Measurements from ENCODE around the gene CASP10. TPM values are rescaled to one million over a fixed set of nuclear protein-coding genes. Genes with fewer than 3 reads are reported as not detected.
"Not testable (repeated sequence)": the region's sequence is repeated elsewhere in the genome, so short reads cannot be mapped to it uniquely, and the experiment has no call there.

CASP10 gene
- total RNA-seq, 4 donors from 2014 or later = 13.5 to 47.0 (median 15.3) TPM

DNA sequence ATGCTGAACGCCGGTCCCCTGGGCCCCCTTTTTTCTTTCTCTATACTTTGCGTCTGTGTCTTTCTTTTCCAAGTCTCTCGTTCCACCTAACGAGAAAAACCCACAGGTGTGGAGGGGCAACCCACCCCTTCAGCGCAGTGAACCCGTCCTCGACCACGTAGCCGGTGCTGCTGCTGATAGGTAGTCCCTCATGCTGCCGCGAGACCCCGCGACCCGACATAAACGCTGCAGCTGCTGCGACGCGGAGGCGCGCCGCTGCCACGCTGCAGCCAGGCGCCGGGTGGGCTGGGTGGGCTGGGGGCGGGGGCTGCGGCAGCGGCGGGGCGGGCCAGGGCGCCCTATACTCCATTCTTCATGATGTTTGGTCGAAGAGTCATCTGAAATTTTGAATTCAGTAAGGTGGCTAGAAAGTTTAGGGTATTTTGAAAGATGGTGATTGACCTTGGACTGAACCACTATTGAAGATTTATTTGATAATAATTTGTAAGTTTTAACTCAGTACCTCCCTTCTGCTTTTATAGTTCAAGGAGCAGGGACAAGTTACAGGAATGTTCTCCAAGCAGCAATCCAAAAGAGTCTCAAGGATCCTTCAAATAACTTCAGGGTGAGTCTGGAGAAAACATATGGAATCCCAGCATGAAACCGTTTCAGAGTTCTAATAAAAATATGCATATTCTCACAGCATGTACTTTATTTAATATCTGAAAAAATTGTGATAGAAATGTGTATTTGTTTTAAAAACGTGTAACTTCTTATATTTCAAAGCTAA lies 42.9 kb upstream of the CASP10 start:
- TF ChIP-seq, protein P1, sequence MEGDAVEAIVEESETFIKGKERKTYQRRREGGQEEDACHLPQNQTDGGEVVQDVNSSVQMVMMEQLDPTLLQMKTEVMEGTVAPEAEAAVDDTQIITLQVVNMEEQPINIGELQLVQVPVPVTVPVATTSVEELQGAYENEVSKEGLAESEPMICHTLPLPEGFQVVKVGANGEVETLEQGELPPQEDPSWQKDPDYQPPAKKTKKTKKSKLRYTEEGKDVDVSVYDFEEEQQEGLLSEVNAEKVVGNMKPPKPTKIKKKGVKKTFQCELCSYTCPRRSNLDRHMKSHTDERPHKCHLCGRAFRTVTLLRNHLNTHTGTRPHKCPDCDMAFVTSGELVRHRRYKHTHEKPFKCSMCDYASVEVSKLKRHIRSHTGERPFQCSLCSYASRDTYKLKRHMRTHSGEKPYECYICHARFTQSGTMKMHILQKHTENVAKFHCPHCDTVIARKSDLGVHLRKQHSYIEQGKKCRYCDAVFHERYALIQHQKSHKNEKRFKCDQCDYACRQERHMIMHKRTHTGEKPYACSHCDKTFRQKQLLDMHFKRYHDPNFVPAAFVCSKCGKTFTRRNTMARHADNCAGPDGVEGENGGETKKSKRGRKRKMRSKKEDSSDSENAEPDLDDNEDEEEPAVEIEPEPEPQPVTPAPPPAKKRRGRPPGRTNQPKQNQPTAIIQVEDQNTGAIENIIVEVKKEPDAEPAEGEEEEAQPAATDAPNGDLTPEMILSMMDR (IDR thresholded peaks at IDR 0.05) = no peak
- ATAC-seq (ENCODE audit: low FRiP score) = no peak
- DNase-seq (ENCODE audit: low spot score) = no peak

DNA sequence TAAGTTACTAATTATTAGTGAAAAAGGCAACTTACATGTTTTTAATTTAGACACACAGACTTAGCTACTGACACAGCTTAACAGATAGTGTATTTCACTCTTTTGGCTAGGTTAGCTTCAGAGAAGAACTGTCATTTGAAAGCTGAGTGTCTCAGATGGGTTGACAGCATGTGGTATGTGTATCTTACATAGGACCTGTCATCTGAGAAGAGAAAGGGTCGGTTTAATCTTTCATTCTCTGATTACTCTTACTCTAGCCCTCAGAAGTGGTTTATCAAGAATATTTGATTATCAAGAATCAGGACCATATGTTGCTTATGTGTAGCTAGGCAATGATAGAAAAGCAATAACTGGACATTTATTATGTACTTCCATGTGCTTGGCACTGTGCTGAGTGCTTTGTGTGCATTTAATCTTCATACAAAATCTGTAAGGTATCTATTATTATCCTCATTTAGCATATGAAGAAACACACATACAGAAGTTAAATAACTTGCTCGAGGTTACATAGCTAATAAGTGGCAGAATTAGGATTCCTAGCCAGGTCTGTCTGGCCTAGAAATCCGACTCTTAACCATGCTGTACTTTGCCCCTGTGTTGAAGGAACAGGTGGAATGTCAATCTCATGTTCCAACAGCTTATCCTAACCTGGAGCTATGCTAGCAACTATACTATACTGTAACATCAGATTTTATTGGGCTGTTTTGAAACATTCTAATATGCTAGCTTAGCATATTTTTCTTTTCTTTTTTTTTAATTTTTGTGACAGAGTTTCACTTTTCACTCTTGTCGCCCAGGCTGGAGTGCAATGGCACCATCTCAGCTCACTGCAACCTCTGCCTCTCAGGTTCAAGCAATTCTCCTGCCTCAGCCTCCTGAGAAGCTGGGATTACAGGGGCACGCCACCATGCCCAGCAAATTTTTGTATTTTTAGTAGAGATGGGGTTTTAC lies 38.6 kb upstream of the CASP10 start:
- no peak for ATAC-seq (ENCODE audit: low FRiP score)
- DNase-seq (ENCODE audit: low spot score) = no peak
- TF ChIP-seq, protein P1 (IDR thresholded peaks at IDR 0.05) = no peak

DNA sequence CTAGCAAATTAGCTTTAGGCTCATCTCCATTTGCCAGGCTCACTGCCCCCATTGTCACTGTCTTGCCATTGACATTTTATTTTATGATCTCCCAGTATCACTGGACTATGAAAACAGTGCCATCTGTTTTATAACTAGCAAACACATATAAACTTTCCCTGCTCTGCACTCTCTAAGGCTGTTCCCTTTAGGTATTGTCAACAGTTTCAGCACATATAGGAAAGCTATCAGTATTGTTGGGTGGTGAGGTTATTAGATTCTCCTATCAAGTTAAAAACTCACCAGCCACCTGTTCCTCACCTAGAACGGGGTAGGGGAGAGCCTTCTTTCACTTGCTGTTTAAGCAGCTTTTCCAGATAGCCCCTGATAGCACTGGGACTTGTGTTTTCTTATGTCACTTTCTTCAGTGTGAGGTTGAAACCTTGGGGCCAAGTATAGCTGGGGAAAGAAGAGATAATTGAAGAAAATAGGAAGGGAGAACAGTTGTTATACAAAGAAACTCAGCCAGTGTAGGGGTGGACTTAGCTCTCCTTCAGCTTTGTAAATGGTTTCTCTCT lies 34.4 kb upstream of the CASP10 start:
- TF ChIP-seq, protein P1 (IDR thresholded peaks at IDR 0.05) = no peak
- DNase-seq (ENCODE audit: low spot score) = no peak
- no peak for ATAC-seq (ENCODE audit: low FRiP score)

DNA sequence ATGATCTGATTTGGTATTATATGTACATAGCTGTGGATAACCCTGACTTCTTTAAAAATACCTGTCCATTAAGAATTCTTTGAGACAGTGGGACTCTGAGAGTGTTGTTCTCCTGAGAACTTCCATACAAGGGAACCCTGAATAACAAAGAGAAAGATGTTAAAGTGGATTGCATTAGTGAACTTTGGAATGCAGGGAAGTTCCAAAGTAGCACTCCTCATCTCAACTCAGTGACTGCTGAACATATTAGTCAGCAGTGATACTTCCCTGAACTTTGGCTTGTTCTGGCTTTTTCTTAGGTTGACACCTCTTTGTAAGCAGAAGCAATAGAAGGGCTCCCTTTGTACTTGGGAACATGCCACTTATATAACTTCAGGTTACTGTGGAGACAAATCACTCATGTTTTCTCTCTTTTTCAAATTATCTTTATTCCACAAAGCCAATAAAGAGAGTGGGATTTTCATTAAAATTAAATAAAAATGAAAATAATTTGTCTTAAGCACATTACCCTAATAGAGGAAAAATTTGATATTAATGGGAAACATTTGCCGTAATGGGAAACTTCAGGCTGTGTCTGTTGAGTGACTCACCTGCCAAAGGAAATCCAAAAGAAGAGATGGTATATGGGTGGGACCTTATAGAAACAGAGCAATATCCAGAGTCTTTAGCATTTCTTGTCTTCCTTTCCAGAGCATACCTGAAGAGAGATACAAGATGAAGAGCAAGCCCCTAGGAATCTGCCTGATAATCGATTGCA lies 33.7 kb upstream of the CASP10 start:
- peak; percentile 85 for ATAC-seq (ENCODE audit: low FRiP score)

DNA sequence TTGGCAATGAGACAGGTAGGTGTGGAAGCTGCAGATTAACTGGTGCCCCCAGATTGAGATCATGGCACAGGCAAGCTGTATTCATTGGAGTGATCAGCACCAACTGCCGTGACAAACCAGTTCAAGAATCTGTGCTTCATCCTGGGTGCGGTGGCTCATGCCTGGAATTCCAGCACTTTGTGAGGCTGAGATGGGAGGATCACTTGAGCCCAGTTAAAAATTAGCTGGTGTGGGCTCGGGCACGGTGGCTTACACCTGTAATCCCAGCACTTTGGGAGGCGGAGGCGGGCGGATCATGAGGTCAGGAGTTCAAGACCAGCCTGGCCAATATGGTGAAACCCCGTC lies 33.1 kb upstream of the CASP10 start:
- DNase-seq (ENCODE audit: low spot score); ATAC-seq (ENCODE audit: low FRiP score): not testable (repeated sequence)

More for the DNA sequence above, 33.7 kb upstream of the CASP10 start:
- TF ChIP-seq, protein P1 (IDR thresholded peaks at IDR 0.05) = no peak
- no peak for DNase-seq (ENCODE audit: low spot score)

DNA sequence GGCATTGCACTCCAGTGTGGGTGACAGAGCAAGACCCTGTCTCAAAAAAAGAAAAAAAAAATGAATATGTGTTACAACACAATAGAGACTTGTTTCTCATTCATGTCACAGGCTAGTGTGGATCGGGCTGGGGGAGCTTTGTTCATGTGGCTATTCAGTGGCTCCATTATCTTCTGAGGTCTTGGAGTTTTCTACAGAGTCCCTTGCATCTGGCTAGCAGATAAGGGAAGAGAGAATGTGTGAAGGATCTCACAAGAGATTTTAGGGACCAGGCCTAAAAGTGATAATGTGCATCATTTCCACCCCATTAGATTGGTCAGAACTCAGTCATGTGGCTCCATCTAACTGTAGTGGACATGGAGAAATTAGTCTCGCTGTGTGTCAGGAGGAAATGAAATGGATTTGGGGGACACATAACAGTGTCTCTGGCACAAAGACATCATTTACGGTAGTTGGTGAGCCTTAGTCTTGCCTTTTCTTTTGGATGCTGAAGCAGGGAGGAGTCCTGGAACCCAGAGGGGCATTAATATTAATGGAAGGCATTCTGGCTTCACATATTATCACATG lies 32.4 kb upstream of the CASP10 start:
- ATAC-seq (ENCODE audit: low FRiP score) = no peak
- TF ChIP-seq, protein P1 (IDR thresholded peaks at IDR 0.05) = no peak
- DNase-seq (ENCODE audit: low spot score) = no peak
